NCI-H1694 treated with DMSO at 0.1 percent for 48 hours (cell line): ENCODE measurements around the gene FER.
"Not testable (repeated sequence)": the region's sequence is repeated elsewhere in the genome, so short reads cannot be mapped to it uniquely, and the experiment has no call there.

Experiments used
- DNase-seq: peaks from one replicate; lab custom pipeline; 2025; lab: John Stamatoyannopoulos, UW

The FER gene

DNA sequence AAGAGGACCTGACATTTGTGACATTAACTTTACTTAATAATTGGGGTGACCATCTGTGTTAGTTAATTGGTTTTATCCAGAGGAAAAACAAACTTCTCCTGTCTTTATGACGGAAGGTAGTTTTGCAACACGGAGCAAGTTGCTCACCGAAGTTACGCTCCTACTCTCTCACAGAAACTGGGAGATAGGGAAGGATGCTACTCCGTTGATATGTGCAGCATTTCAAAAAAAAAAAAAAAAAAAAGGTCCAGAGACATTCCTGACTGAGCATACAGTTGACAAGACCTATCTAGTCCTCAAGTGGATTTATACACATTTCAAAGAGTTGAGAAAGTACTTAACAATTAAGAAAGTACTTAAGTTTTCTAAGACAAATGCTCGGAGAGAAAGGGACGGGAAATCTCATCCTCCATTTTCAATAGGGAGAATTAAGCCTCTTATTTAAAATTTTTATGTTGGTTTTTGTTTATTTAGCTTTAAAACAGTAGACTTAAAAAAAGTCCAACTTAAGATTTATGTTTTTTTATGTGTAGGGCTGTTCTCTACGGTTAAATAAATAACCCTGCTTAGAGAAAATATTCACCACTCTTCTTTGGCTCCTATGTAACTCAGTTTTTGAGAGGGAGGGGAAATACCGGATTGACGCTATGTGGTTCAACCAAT, 455 bp upstream of the FER start:
- no peak for DNase-seq

DNA sequence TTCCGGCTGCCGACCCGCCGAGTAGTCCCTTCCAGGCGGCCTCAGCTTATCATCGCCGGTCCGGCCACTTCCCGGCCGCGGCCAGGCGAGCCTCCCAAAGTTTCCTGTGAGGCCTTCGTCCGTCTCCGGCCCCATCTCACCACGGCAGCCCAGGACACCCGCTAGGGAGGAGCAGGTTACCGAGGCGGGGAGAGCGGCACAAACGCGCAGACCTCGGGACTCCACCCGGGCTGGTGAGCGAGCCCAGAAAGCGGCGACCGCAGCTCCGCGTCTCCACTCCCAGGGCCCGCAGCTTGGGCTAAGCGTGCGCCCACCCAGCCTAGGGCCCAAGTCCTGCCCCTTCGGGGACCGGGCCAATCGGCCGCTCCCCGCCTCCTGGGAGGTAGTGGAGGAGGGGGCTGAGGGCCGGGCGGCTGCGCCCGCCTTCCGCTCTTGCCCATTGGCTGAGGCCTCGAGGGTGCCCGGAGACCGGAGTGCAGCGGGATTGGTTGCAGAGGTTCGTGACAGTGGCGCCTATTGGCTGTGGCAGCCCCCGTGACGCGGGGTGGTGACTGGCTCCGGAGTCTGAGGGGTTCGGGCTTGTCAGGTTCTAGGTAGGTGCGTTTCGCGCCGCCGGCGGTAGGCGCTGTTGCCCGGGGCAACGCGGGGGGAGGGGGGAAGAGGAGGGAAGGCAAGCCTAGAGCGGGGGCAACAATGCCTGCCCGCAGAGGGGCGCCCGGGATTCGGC, 867 bp downstream of the FER start:
- peak; percentile 94 for DNase-seq

DNA sequence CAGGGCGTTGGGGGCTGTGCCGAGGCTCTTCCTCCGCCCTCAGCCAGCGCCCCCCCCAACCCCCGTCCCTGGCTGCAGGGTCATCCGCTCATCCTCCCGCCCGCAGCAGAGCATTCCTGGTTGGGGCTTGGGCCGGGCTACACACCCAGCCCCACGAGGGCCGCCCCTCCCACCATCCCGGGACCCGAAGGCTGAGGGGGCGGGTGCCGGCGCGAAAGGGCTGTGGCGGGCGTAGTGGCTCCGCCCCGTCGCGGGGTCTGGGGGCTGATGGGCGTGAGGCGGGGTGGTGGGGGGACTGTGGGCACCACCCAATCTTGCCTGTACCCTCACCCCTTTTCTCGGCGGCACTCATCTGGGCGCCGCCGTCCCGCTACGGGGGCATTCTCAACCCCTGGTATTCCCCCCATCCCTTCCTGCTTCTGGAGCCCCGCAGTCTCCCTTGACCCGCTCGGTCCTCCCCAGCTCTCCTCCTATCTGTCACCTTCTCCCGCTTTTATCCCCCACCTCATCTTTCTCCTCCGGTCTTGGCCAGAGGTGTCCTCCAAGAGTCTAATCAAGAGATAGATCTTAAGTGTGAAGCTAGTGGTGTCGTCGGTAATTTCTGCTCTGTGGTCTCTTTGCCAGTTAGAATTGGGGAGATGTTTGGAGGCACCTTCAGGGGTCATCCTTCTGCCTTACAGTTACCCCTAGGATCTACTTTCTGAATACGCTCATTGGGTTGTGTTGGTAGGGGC, 1.6 kb downstream of the FER start:
- no peak for DNase-seq

DNA sequence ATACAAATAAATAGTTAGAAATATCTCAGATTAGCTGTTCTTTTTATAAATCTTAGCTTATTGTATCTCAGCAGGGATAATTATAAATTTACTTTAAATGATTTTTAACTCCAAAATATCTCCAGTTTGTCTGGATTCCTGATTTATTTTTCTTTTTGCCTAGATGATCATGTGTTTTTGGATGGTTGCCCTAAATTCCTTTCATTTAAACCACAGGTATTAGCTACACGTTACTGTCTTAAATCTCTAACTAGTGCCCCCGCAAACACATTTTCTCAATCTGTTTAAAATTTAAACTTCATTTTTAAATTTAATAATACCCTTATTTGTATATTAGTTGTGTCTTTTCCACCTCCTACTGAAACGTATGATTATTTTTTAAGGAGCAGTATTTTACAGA, 5.6 kb downstream of the FER start:
- no peak for DNase-seq

DNA sequence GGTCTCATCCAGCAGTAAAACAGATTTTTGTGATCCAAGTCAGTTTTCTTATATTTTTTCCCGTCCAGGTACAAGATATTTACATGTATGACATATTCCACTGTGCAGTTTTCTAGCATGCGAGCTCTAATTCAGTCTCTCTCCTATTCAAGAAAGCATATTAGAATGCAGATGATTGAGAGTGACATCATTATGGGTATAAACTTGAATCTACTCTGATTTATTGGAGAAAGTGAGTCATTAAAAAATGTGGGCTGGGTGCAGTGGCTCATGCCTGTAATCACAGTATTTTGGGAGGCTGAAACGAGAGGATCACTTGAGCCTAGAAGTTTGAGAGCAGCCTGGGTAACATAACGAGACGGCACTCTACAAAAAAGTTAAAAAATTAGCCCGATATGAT, 6.2 kb downstream of the FER start:
- DNase-seq, result no peak

GRCh38 chr5:108760512-108760911, 12.8 kb downstream of the FER start:
- DNase-seq, result no peak

GRCh38 chr5:108762660-108763059, 15.0 kb downstream of the FER start:
- DNase-seq, result no peak

DNA sequence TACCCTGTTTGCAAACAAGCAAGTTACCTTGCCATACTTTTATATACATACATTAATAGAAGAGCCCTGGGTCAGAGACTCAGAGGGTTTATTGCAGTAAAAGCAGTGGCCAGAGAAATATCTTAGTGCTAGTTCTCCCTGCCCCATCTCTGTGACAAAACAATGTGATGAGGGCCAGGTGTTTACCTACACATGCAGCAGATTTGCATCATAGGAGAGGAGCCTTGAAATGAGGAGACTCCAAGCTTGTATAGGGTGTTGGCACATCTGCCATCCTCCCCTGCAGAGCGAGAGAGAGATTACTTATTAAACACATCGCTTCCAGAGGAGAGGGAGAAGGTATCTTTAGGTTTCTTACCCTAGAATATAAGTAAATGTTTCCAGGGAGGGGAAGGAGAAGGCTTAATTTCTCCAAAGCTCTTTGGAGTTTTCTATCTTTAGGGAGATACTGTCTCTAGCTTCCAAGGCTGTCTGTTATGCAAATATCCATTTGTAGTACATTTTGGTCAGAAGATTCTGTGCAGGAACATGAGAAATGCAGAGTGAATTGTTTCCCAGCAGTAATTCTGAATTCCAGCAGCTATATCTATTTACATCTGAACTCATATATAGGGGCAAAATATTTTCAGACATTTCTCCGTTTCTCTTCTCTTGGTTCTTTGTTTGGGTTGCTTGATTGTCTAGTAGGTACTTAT, 15.7 kb downstream of the FER start:
- DNase-seq, result no peak

DNA sequence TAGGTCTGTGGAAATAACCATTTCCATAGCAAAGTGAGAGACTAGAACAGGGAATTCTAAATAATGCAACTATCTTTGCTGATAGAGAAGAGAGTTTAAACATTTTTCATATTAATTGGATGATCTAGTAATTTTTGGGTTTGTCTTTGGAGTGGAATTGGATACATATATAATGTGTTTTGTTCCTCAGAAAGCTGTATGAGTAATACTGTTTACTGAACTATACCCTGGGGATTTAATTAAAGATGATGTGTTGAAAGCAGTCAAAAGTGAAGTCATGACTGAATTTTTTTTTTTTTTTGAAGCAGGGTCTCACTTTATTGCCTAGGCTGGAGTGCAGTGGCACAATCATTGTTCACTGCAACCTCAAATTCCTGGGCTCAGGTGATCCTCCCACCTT, 17.9 kb downstream of the FER start:
- DNase-seq, result no peak

GRCh38 chr5:108766916-108767315, 19.2 kb downstream of the FER start:
- DNase-seq, result not testable (repeated sequence)

GRCh38 chr5:108769352-108769751, 21.7 kb downstream of the FER start:
- DNase-seq, result no peak

DNA sequence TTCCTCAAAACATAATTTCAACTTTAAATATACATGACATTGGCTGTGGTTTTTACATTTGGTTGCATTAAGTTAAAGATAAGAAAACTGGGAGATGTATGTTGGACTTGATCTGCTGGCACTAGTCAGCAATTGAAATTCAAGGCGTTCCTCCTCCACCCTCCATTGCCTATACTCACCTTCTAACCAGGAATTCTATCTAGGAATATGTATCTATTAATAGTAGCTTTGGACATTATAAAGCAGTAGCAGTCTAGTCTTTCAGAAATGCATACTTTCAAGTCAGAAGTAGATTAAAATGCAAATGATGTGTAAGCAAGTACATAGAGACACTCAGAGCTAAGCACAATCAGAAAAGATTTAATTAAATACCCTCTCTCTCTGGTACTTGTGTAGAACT, 24.9 kb downstream of the FER start:
- no peak for DNase-seq

GRCh38 chr5:108773330-108773729, 25.6 kb downstream of the FER start:
- no peak for DNase-seq

GRCh38 chr5:108774079-108774478, 26.4 kb downstream of the FER start:
- not testable (repeated sequence) for DNase-seq

GRCh38 chr5:108777582-108777981, 29.9 kb downstream of the FER start:
- not testable (repeated sequence) for DNase-seq

DNA sequence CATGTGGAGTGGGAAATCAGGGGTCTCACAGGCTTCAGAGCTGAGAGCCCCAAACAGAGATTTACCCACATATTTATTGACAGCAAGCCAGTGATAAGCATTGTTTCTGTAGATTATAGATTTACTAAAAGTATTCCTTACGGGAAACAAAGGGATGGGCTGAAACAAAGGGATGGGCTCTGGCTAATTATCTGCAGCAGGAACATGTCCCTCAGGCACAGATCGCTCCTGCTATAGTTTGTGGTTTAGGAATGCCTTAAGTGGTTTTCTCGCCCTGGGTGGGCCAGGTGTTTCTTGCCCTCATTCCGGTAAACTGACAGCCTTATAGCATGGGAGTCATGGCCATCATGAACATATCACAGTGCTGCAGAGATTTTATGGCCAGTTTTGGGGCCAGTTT, 36.9 kb downstream of the FER start:
- DNase-seq, result not testable (repeated sequence)

DNA sequence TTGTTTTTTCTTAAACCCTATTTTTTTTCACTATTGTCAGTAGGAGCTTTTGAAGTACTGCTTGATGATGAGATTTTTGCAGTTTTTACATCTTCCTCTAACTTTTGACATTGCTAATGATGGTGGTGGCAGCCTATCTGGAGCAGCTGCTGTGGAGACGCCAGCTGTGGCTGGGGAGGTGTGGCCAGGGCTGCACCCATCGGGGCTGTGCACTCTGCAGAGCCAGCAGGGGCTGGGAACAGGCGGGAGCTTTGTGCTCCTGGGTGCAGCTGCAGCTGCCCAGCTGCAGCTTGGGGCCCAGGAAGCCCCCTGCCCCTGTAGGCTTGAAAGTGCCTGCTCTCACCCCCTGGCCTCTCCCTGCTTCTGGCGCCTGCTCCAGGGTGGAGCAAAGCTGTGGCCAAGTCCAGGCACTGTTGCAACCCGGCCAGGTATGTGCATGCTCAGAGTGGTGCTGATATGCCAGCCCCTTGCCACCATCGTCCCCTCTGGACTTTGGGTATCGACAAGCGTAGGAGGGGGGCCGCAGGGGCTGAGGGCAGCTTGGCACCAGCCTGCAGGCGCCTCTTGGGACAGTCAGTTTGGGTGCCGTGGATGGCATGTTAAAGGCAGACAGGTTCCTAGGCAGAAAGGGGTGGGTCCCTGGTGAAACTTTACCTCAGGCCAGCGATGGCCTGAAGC, 39.2 kb downstream of the FER start:
- DNase-seq, result no peak

GRCh38 chr5:108788142-108788541, 40.4 kb downstream of the FER start:
- no peak for DNase-seq

DNA sequence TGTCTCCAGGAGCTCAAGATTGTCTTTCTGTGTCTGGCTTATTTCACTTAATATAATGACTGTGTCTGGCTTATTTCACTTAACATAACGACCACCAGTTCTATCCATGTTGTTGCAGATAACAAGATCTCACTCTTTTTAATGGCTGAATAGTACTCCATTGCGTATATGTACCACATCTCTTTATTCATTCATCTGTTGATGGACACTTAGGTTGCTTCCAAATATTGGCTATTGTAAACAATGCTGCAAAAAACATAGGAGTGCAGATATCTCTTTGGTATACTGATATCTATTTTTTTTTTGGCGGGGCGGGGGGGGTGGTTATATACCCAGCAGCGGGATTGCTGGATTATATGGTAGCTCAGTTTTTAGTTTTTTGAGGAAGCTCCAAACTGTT, 45.5 kb downstream of the FER start:
- no peak for DNase-seq

GRCh38 chr5:108794349-108794748, 46.7 kb downstream of the FER start:
- not testable (repeated sequence) for DNase-seq

DNA sequence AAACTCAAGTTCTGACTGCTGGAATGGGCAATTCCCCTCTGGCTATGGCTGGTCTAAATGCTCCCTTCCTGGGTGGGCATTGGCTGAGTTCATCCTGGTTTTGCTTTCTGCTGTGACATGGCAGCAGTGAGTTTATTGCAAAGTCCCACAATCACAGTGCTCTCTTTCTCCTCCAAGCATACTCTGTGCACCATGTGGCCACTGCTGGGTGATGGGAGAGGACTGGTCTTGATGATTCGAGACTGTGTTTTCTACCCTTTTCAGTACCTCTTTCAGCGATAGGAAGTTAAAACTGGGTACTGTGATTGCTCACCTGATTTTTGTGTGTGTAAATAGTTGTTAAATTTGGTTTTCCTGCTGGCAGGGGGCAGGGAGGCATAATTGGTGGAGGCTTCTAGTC, 49.7 kb downstream of the FER start:
- no peak for DNase-seq

DNA sequence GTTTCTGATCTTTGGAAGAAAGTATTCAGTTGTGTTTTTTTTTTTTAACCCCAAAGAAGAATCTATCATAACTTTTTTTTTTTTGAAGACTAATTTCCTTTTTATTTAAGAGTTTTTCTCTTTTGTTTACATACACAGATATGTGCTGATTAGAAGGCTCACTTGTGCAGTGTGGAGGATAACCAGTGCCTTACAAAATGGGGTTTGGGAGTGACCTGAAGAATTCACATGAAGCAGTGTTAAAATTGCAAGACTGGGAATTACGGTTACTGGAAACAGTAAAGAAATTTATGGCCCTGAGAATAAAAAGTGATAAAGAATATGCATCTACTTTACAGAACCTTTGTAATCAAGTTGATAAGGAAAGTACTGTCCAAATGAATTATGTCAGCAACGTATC, 50.3 kb downstream of the FER start:
- no peak for DNase-seq
